GM23338 (cell line): ENCODE data around the gene ULBP1. TPM values are rescaled to one million over a fixed set of nuclear protein-coding genes. Genes with fewer than 3 reads are reported as not detected.

Source experiments
- ATAC-seq: fragments of 200-7000 bp; cut with Tn5 transposase; 3 replicates; pipeline ENCODE4 v1.9.1; 2020
- DNase-seq: peaks from one replicate; pipeline ENCODE4 v3.0.0-alpha.2; 2015; ENCODE audit warnings: low spot score
- H2AFZ ChIP-seq: fragments of 200-600 bp; sonication (generic); 2 replicates; pipeline ENCODE4 v1.8.0; 2016; ENCODE audit warnings: antibody characterized with exemption, mild to moderate bottlenecking, moderate library complexity
- H3F3A ChIP-seq: fragments of 200-600 bp; sonication (generic); replicated peaks from 2 replicates; pipeline ENCODE4 v1.8.0; 2017; ENCODE audit warnings: antibody characterized with exemption, mixed run types, low read depth
- H3K27ac ChIP-seq: fragments of 200-600 bp; sonication (generic); 2 replicates; pipeline ENCODE4 v1.6.1; 2016; ENCODE audit warnings: low read depth
- H3K27me3 ChIP-seq: fragments of 200-600 bp; sonication (generic); 2 replicates; pipeline ENCODE4 v1.8.0; 2016; ENCODE audit warnings: mild to moderate bottlenecking, mixed run types, moderate library complexity; ENCODE audit not compliant: insufficient read depth
- H3K36me3 ChIP-seq: fragments of 200-600 bp; sonication (generic); 2 replicates; pipeline ENCODE4 v1.8.0; 2016; ENCODE audit warnings: mild to moderate bottlenecking; ENCODE audit not compliant: insufficient read depth
- H3K4me1 ChIP-seq: fragments of 200-600 bp; sonication (generic); 2 replicates; pipeline ENCODE4 v1.8.0; 2016; ENCODE audit warnings: mild to moderate bottlenecking, moderate library complexity; ENCODE audit not compliant: insufficient read depth
- H3K4me2 ChIP-seq: fragments of 200-600 bp; sonication (generic); 2 replicates; pipeline ENCODE4 v1.7.1; 2017; ENCODE audit warnings: mixed run types
- H3K4me3 ChIP-seq: fragments of 200-600 bp; sonication (generic); 2 replicates; pipeline ENCODE4 v1.6.1; 2016; ENCODE audit warnings: mixed run types
- H3K79me2 ChIP-seq: fragments of 200-600 bp; sonication (generic); replicated peaks from 2 replicates; pipeline ENCODE4 v1.8.0; 2017; ENCODE audit warnings: mild to moderate bottlenecking; ENCODE audit not compliant: insufficient read depth
- H3K9me2 ChIP-seq: fragments of 200-600 bp; sonication (generic); 2 replicates; pipeline ENCODE4 v1.8.0; 2017; ENCODE audit not compliant: insufficient read depth
- H4K20me1 ChIP-seq: fragments of 200-600 bp; sonication (generic); replicated peaks from 2 replicates; pipeline ENCODE4 v1.8.0; 2017; ENCODE audit warnings: mild to moderate bottlenecking; ENCODE audit not compliant: insufficient read depth
- H3K27ac Mint-ChIP-seq: 2 replicates; pipeline ENCODE4 v1.8.0; 2020; ENCODE audit warnings: inconsistent platforms, mild to moderate bottlenecking, moderate library complexity, mixed read lengths
- H3K27me3 Mint-ChIP-seq: 3 replicates; pipeline ENCODE4 v1.8.0; 2022; ENCODE audit warnings: low read depth, mild to moderate bottlenecking, moderate library complexity, mixed read lengths, inconsistent platforms; ENCODE audit not compliant: insufficient read depth, poor library complexity
- H3K36me3 Mint-ChIP-seq: 3 replicates; pipeline ENCODE4 v1.8.0; 2021; ENCODE audit warnings: low read depth, mild to moderate bottlenecking, inconsistent platforms, moderate library complexity, mixed read lengths
- H3K4me1 Mint-ChIP-seq: 3 replicates; pipeline ENCODE4 v1.8.0; 2020; ENCODE audit warnings: mild to moderate bottlenecking, inconsistent platforms, mixed read lengths
- H3K4me3 Mint-ChIP-seq: 3 replicates; pipeline ENCODE4 v1.8.0; 2021; ENCODE audit warnings: moderate library complexity, mild to moderate bottlenecking, inconsistent platforms, mixed read lengths
- H3K9me3 Mint-ChIP-seq: 3 replicates; pipeline ENCODE4 v1.8.0; 2020; ENCODE audit warnings: moderate library complexity, mild to moderate bottlenecking, inconsistent platforms, mixed read lengths
- CREB1 ChIP-seq: fragments of 250-450 bp; sonication (Bioruptor Pico); IDR thresholded peaks from 2 replicates; pipeline ENCODE4 v1.5.0; 2020; ENCODE audit warnings: low read depth, mild to moderate bottlenecking, moderate library complexity
- EZH2 ChIP-seq: fragments of 200-600 bp; sonication (generic); IDR thresholded peaks from one replicate; pipeline ENCODE4 v1.8.0; 2017; ENCODE audit warnings: antibody characterized with exemption, mild to moderate bottlenecking, low read depth; ENCODE audit not compliant: unreplicated experiment
- POLR2AphosphoS5 ChIP-seq: IDR thresholded peaks from 2 replicates; pipeline ENCODE4 v1.6.1; 2016; ENCODE audit warnings: antibody characterized with exemption, low read depth
- ZNF114 ChIP-seq: fragments of 250-450 bp; sonication (Bioruptor Pico); IDR thresholded peaks from 2 replicates; pipeline ENCODE4 v1.5.0; 2020; ENCODE audit warnings: mild to moderate bottlenecking, moderate library complexity
- ZNF462 ChIP-seq: fragments of 250-450 bp; sonication (Bioruptor Pico); IDR thresholded peaks from 2 replicates; pipeline ENCODE4 v1.5.0; 2020; ENCODE audit warnings: mild to moderate bottlenecking, moderate library complexity
- polyA plus RNA-seq: library from polyadenylated mRNA; unstranded; fragments of >200 nt; fragmentation: Nextera tagmentation; extraction: Ambion mirVana; gene quantifications from 2 replicates; pipeline ENCODE4 v1.2.1, GENCODE V29; 2016
- total RNA-seq: library from RNA; depleted of rRNA; stranded (reverse); fragments of >200 nt; shearing (Covaris generic); gene quantifications from 2 replicates; pipeline ENCODE4 v1.2.3, GENCODE V29; 2014
- TF ChIP-seq, protein P1 (sequence below), 2 experiments: fragments of 200-600 bp in 1 of 2; sonication (generic) in 1 of 2; conservative IDR thresholded peaks; 2 replicates each; pipeline versions ENCODE4 v1.5.1 to v1.6.1; 2016 to 2017; ENCODE audit warnings: antibody characterized with exemption in 2 of 2, low read depth in 2 of 2, mild to moderate bottlenecking in 2 of 2, moderate library complexity in 1 of 2

The ULBP1 gene
- total and polyA plus RNA-seq, 2 experiments from 2014 or later: 0.74 to 1.7 TPM

DNA sequence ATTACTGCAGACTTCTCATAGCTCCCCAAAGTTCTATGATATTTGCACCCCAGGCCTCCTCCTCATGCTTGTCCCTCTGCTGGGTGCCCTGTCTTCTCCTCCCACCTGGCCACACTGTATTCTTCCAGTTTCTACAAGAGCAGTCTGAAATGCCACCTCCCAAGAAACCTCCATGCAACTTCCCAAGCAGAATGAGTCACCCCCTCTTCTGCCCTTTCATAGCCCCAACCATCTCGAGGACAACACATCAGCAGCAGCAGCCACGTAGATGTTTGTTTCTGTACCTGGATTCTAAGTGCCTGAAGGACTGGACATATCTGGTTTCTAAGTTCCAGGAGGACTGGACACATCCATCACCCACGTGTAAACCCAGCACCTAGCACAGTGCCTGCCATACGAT lies 28.5 kb upstream of the ULBP1 start:
- no peaks in the 10 kb centered on the region; the same call in 2 of the 3 replicates for H3K36me3 Mint-ChIP-seq
- no peaks in the 10 kb centered on the region for H3K9me2 ChIP-seq
- H4K20me1 ChIP-seq: no peaks in the 10 kb centered on the region; the same call in 1 of the 2 replicates
- H3K27ac ChIP-seq: no peak overlapping the region
- no peak for TF ChIP-seq ZNF462
- TF ChIP-seq EZH2: no peak
- TF ChIP-seq POLR2AphosphoS5: no peak
- no peak for TF ChIP-seq ZNF114
- no peak for TF ChIP-seq CREB1 (CRISPR knock-in tag)
- TF ChIP-seq, protein P1, sequence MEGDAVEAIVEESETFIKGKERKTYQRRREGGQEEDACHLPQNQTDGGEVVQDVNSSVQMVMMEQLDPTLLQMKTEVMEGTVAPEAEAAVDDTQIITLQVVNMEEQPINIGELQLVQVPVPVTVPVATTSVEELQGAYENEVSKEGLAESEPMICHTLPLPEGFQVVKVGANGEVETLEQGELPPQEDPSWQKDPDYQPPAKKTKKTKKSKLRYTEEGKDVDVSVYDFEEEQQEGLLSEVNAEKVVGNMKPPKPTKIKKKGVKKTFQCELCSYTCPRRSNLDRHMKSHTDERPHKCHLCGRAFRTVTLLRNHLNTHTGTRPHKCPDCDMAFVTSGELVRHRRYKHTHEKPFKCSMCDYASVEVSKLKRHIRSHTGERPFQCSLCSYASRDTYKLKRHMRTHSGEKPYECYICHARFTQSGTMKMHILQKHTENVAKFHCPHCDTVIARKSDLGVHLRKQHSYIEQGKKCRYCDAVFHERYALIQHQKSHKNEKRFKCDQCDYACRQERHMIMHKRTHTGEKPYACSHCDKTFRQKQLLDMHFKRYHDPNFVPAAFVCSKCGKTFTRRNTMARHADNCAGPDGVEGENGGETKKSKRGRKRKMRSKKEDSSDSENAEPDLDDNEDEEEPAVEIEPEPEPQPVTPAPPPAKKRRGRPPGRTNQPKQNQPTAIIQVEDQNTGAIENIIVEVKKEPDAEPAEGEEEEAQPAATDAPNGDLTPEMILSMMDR (conservative IDR thresholded peaks at IDR 0.05; ENCODE audit: low read depth in 2 of 2): no peak
- no peaks in the 10 kb centered on the region for H3F3A ChIP-seq
- no peak overlapping the region for H2AFZ ChIP-seq
- peaks cover 8% of the 10 kb centered on the region; the same call in 1 of the 2 replicates for H3K4me1 ChIP-seq
- H3K4me1 Mint-ChIP-seq: peaks cover 6% of the 10 kb centered on the region
- no peak overlapping the region for H3K4me3 Mint-ChIP-seq
- H3K79me2 ChIP-seq: no peaks in the 10 kb centered on the region
- H3K36me3 ChIP-seq: no peaks in the 10 kb centered on the region
- no peak for DNase-seq
- ATAC-seq: no peak
- H3K9me3 Mint-ChIP-seq: peaks cover 2% of the 10 kb centered on the region; the same call in 2 of the 3 replicates
- H3K4me3 ChIP-seq: no peak overlapping the region
- H3K27me3 Mint-ChIP-seq: peaks cover 60% of the 10 kb centered on the region
- H3K27ac Mint-ChIP-seq: no peak overlapping the region
- H3K4me2 ChIP-seq: no peak overlapping the region
- peaks cover 84% of the 10 kb centered on the region for H3K27me3 ChIP-seq
